Ishikawa (cell line): ENCODE results near the gene SLC38A2.

Experiments
- CEBPB ChIP-seq: IDR thresholded peaks from 2 replicates; pipeline ENCODE4 v1.6.1; 2012
- CREB1 ChIP-seq: IDR thresholded peaks from 2 replicates; pipeline ENCODE4 v1.6.1; 2012; ENCODE audit warnings: low read depth
- EGR1 ChIP-seq: IDR thresholded peaks from 2 replicates; pipeline ENCODE4 v1.6.1; 2012
- EP300 ChIP-seq: IDR thresholded peaks from 2 replicates; pipeline ENCODE4 v1.6.1; 2012; ENCODE audit warnings: borderline replicate concordance
- FOXM1 ChIP-seq: IDR thresholded peaks from 2 replicates; pipeline ENCODE4 v1.6.1; 2012; ENCODE audit warnings: low read depth, borderline replicate concordance
- NFIC ChIP-seq: IDR thresholded peaks from 2 replicates; pipeline ENCODE4 v1.6.1; 2012
- RAD21 ChIP-seq: IDR thresholded peaks from 2 replicates; pipeline ENCODE4 v1.6.1; 2012; ENCODE audit warnings: low read depth
- REST ChIP-seq: IDR thresholded peaks from 2 replicates; pipeline ENCODE4 v1.6.1; 2012; ENCODE audit warnings: low read depth, mild to moderate bottlenecking
- TAF1 ChIP-seq: IDR thresholded peaks from 2 replicates; pipeline ENCODE4 v1.6.1; 2012; ENCODE audit warnings: low read depth, mild to moderate bottlenecking
- TCF12 ChIP-seq: IDR thresholded peaks from 2 replicates; pipeline ENCODE4 v1.6.1; 2012; ENCODE audit warnings: low read depth
- TEAD4 ChIP-seq: IDR thresholded peaks from 2 replicates; pipeline ENCODE4 v1.6.1; 2012
- USF1 ChIP-seq: IDR thresholded peaks from 2 replicates; pipeline ENCODE4 v1.6.1; 2012
- YY1 ChIP-seq: IDR thresholded peaks from 2 replicates; pipeline ENCODE4 v1.6.1; 2012; ENCODE audit warnings: low read depth
- ZBTB7A ChIP-seq: IDR thresholded peaks from 2 replicates; pipeline ENCODE4 v1.6.1; 2012; ENCODE audit warnings: low read depth
- TF ChIP-seq, protein P1 (sequence below): IDR thresholded peaks from 2 replicates; pipeline ENCODE4 v1.6.1; 2012

Gene SLC38A2

DNA sequence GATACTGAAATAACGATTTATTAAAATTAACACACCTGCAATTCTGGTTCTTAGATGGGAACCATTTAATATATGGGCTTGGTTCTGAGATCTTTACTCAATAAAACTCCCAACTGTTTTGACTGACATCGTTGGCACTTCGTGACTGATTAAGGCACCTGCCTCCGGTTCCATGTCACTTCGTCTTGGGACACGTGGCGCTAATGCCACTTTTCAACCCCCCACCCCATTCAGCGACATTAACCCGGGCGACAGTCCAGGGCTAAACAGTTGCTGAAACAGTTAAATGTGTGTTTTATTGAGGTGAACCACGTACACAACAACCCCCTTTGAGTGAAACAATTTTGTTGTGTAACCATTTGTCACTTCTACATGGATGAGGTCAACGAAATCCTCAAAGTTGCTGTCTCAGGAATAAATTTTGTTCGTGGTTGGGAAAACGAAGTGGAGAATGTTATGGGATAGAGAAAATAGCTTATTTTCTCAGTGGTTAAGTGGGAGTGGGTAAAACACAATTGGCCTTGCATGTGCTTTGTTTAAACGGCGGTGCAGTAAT lies 9.9 kb upstream of the SLC38A2 start:
- TF ChIP-seq TAF1 (no peak), RAD21 (no peak), EP300 (no peak), EGR1 (no peak), NFIC (no peak), FOXM1 (no peak), REST (no peak), YY1 (no peak), ZBTB7A (no peak), CREB1 (no peak), USF1 (no peak), TCF12 (no peak), TEAD4 (no peak), CEBPB (no peak)
- TF ChIP-seq, protein P1, sequence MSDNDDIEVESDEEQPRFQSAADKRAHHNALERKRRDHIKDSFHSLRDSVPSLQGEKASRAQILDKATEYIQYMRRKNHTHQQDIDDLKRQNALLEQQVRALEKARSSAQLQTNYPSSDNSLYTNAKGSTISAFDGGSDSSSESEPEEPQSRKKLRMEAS = no peak

DNA sequence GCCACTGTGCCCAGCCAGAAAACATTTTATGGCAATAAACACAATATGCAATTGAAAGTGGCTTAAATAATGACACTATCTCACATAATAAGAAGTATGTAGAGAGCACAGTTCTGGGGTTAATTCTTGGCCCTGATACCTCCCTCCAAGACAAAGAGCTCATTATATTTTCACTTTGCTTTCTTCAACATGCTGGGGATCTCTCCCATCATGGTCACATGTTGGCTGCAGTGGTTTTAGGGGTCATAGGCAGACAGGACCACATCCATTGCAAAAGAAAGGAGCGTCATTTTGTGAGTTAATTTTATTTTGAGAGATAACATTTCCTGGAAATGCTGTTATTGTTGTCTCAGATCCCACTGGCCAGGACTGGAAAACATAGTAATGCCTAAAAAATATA lies 8.3 kb upstream of the SLC38A2 start:
- TF ChIP-seq RAD21 (no peak), NFIC (no peak), EGR1 (no peak), CEBPB (no peak), FOXM1 (no peak), TAF1 (no peak), YY1 (no peak), REST (no peak), USF1 (no peak), ZBTB7A (no peak), TCF12 (no peak), EP300 (no peak), CREB1 (no peak), TEAD4 (no peak)
- TF ChIP-seq, protein P1 = no peak

- TF ChIP-seq YY1 (no peak), CEBPB (no peak), EGR1 (no peak), CREB1 (no peak), NFIC (no peak), TAF1 (no peak), TEAD4 (no peak), RAD21 (no peak), REST (no peak), TCF12 (no peak), EP300 (no peak), ZBTB7A (no peak), FOXM1 (no peak), USF1 (no peak)
- TF ChIP-seq, protein P1 = no peak
Observed at GRCh38 chr12:46380022-46380796, 7.6 kb upstream of the SLC38A2 start.
